ENCODE data around the gene TMCC1.
A peak's percentile ranks its signal among the peaks of the same experiment; 100 is the strongest.
"Not testable (repeated sequence)": the region's sequence is repeated elsewhere in the genome, so short reads cannot be mapped to it uniquely, and the experiment has no call there.

TMCC1 gene

GRCh38 chr3:129715854-129716253 is 177.7 kb downstream of the TMCC1 start:
- no peak for DNase-seq

- no peak for DNase-seq
Observed at GRCh38 chr3:129708328-129708861, 185.1 kb downstream of the TMCC1 start.

GRCh38 chr3:129705274-129705673 is 188.2 kb downstream of the TMCC1 start:
- DNase-seq, result no peak

GRCh38 chr3:129703913-129704312 is 189.6 kb downstream of the TMCC1 start:
- DNase-seq, result no peak

- no peak for DNase-seq
Observed at GRCh38 chr3:129702934-129703712, 190.4 kb downstream of the TMCC1 start.

GRCh38 chr3:129701161-129701560 is 192.3 kb downstream of the TMCC1 start:
- no peak for DNase-seq

GRCh38 chr3:129699612-129700011 is 193.9 kb downstream of the TMCC1 start:
- DNase-seq, result no peak

- no peak for DNase-seq
Observed at GRCh38 chr3:129699199-129699598, 194.3 kb downstream of the TMCC1 start.

GRCh38 chr3:129697229-129697969 is 196.1 kb downstream of the TMCC1 start:
- DNase-seq, result no peak

GRCh38 chr3:129696430-129696829 is 197.1 kb downstream of the TMCC1 start:
- not testable (repeated sequence) for DNase-seq

GRCh38 chr3:129695230-129695629 is 198.3 kb downstream of the TMCC1 start:
- no peak for DNase-seq

- DNase-seq, result no peak
Observed at GRCh38 chr3:129694228-129694627, 199.3 kb downstream of the TMCC1 start.

- no peak for DNase-seq
Observed at GRCh38 chr3:129692743-129693142, 200.8 kb downstream of the TMCC1 start.

- no peak for DNase-seq
Observed at GRCh38 chr3:129690963-129691362, 202.5 kb downstream of the TMCC1 start.

GRCh38 chr3:129690406-129690805 is 203.1 kb downstream of the TMCC1 start:
- peak; percentile 59 for DNase-seq

GRCh38 chr3:129689036-129689435 is 204.5 kb downstream of the TMCC1 start:
- DNase-seq, result no peak

GRCh38 chr3:129688271-129688895 is 205.1 kb downstream of the TMCC1 start:
- no peak for DNase-seq

GRCh38 chr3:129687586-129688125 is 205.9 kb downstream of the TMCC1 start:
- DNase-seq, result no peak

GRCh38 chr3:129686941-129687340 is 206.6 kb downstream of the TMCC1 start:
- no peak for DNase-seq

GRCh38 chr3:129684270-129684669 is 209.2 kb downstream of the TMCC1 start:
- no peak for DNase-seq

- no peak for DNase-seq
Observed at GRCh38 chr3:129683201-129683600, 210.3 kb downstream of the TMCC1 start.

GRCh38 chr3:129676985-129677384 is 216.5 kb downstream of the TMCC1 start:
- no peak for DNase-seq

GRCh38 chr3:129674798-129675123 is 218.8 kb downstream of the TMCC1 start:
- not testable (repeated sequence) for DNase-seq
